SK-N-SH (cell line): Measurements from ENCODE around the gene CD79A.

Source experiments
- CHD2 ChIP-seq: fragments of 150-350 bp; IDR thresholded peaks from 2 replicates; pipeline ENCODE4 v1.6.1; 2018; ENCODE audit warnings: low read length; ENCODE audit not compliant: partially characterized antibody
- CTCF ChIP-seq: fragments of 200-600 bp; sonication (generic); IDR thresholded peaks from 2 replicates; pipeline ENCODE4 v1.6.1; 2017; ENCODE audit warnings: antibody characterized with exemption, mild to moderate bottlenecking, moderate library complexity
- EP300 ChIP-seq, 2 experiments: IDR thresholded peaks; 2 replicates each; pipeline versions ENCODE4 v1.4.0 to v1.6.1; 2012; ENCODE audit warnings: borderline replicate concordance in 1 of 2, low read depth in 1 of 2, low read length in 1 of 2
- EZH2phosphoT487 ChIP-seq: fragments of 200-600 bp; sonication (generic); IDR thresholded peaks from 2 replicates; pipeline ENCODE4 v1.6.1; 2017; ENCODE audit warnings: low read depth, mixed run types, mild to moderate bottlenecking, antibody characterized with exemption, moderate library complexity, borderline replicate concordance
- FOXJ3 ChIP-seq: sonication (generic); formaldehyde crosslinking; IDR thresholded peaks from 2 replicates; pipeline ENCODE4 v1.5.1; 2020; ENCODE audit warnings: mild to moderate bottlenecking, missing genetic modification reagents
- GABPA ChIP-seq: IDR thresholded peaks from 2 replicates; pipeline ENCODE4 v1.4.0; 2012; ENCODE audit warnings: low read depth, mild to moderate bottlenecking
- GATA2 ChIP-seq: sonication (generic); formaldehyde crosslinking; IDR thresholded peaks from 2 replicates; pipeline ENCODE4 v1.5.0; 2020; ENCODE audit warnings: mild to moderate bottlenecking, missing genetic modification reagents
- JUND ChIP-seq: IDR thresholded peaks from 2 replicates; pipeline ENCODE4 v1.4.0; 2012
- NFIC ChIP-seq: IDR thresholded peaks from 2 replicates; pipeline ENCODE4 v1.4.0; 2012; ENCODE audit warnings: borderline replicate concordance
- POLR2AphosphoS5 ChIP-seq: IDR thresholded peaks from 2 replicates; pipeline ENCODE4 v1.6.1; 2012; ENCODE audit warnings: low read depth, low read length
- RAD21 ChIP-seq: IDR thresholded peaks from 2 replicates; pipeline ENCODE4 v1.6.1; 2012; ENCODE audit warnings: mild to moderate bottlenecking, low read length
- YY1 ChIP-seq: IDR thresholded peaks from 2 replicates; pipeline ENCODE4 v1.4.0; 2012; ENCODE audit warnings: low read depth, mild to moderate bottlenecking

DNA sequence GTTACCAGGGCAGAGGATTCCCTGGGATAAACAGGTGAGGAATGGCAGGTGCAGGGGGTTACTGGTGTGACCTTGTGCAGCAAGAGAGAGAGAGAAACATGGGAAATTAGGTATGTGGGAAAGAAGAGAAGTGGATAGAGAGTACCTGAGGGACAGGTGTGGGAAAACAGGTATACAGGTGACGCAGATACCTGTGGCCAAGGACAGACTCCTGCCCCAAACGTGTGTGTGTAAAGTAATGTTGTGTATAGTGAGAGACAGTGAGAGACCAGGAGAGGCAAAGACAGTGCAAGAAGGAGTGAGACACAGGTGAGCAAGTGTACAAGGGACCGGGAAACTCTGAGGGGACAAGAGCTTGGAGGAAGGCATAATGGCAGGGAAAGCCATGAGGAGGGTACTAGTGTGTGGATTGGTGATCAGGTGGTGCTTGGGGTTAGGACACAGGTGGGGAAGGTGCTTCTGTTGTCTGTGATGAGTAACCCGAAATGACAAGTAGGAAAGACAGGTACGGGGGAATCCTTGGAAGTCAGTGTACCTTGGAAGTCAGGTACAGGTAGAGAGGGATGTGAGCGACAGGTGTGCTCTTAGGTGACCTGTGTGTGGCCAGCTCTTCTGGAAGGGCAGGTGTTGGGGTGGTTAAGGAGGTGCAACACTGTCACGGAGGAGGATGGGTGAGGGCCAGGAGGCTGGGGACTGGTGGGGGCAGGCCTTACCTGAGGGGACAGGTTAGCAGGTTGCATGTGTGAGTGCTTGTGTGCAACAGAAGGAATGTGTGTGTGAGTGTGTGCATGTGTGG is 48.3 kb downstream of the CD79A start:
- TF ChIP-seq CTCF (no peak), POLR2AphosphoS5 (no peak), EP300 (IDR thresholded peaks at IDR 0.05; ENCODE audit: borderline replicate concordance in 1 of 2, low read depth in 1 of 2, low read length in 1 of 2) (no peak), RAD21 (no peak), NFIC (no peak), YY1 (no peak), JUND (no peak), FOXJ3 (CRISPR knock-in tag) (no peak), EZH2phosphoT487 (no peak), CHD2 (no peak), GABPA (no peak), GATA2 (CRISPR knock-in tag) (no peak)
